GM10266 (cell line): ENCODE results near the gene KIR2DL3.
A peak's percentile ranks its signal among the peaks of the same experiment; 100 is the strongest.
"Not testable (repeated sequence)": the region's sequence is repeated elsewhere in the genome, so short reads cannot be mapped to it uniquely, and the experiment has no call there.

Source experiments
- DNase-seq: peaks from one replicate; pipeline ENCODE4 v3.0.0; 2012; ENCODE audit errors: extremely low spot score
- TF ChIP-seq, protein P1 (sequence below): IDR thresholded peaks from 2 replicates; pipeline ENCODE4 v1.5.1; 2012; ENCODE audit warnings: mild to moderate bottlenecking, low read depth; ENCODE audit not compliant: control insufficient read depth, insufficient read depth; ENCODE audit errors: missing control alignments

Gene KIR2DL3

GRCh38 chr19:54707962-54708361, 30.4 kb upstream of the KIR2DL3 start:
- peak; percentile 32 for DNase-seq
- TF ChIP-seq, protein P1, sequence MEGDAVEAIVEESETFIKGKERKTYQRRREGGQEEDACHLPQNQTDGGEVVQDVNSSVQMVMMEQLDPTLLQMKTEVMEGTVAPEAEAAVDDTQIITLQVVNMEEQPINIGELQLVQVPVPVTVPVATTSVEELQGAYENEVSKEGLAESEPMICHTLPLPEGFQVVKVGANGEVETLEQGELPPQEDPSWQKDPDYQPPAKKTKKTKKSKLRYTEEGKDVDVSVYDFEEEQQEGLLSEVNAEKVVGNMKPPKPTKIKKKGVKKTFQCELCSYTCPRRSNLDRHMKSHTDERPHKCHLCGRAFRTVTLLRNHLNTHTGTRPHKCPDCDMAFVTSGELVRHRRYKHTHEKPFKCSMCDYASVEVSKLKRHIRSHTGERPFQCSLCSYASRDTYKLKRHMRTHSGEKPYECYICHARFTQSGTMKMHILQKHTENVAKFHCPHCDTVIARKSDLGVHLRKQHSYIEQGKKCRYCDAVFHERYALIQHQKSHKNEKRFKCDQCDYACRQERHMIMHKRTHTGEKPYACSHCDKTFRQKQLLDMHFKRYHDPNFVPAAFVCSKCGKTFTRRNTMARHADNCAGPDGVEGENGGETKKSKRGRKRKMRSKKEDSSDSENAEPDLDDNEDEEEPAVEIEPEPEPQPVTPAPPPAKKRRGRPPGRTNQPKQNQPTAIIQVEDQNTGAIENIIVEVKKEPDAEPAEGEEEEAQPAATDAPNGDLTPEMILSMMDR, result no peak

- DNase-seq, result no peak
- TF ChIP-seq, protein P1, result no peak
Observed at GRCh38 chr19:54708781-54709180, 29.5 kb upstream of the KIR2DL3 start.

DNA sequence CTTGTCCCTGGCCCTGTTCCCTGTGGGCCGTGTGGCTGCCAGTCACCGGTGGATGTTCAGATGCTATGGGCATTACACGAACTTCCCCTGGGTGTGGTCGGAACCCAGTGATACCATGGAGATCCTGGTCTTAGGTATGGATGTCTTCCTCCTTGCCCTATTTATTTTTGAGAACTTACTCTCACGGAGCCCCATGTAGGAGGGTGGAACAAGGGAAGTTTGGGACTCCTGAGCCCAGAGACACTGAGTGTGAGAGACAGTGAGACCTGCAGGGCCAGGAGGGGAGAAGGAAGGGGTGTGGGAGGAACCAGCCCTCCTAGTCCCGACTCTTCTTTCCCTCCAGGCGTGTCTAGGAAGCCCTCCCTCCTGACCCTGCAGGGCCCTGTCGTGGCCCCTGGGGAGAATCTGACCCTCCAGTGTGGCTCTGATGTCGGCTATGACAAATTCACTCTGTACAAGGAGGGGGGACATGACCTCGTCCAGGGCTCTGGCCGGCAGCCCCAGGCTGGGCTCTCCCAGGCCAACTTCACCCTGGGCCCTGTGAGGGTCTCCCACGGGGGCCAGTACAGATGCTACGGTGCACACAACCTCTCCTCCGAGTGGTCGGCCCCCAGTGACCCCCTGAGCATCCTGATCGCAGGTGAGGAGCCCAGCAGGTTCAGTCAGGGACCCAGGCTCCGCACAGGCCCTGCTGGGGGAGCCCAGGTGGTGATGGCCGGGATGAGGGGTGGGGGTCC, 28.9 kb upstream of the KIR2DL3 start:
- TF ChIP-seq, protein P1, result no peak
- no peak for DNase-seq

- DNase-seq, result not testable (repeated sequence)
Observed at GRCh38 chr19:54709956-54710355, 28.4 kb upstream of the KIR2DL3 start.

DNA sequence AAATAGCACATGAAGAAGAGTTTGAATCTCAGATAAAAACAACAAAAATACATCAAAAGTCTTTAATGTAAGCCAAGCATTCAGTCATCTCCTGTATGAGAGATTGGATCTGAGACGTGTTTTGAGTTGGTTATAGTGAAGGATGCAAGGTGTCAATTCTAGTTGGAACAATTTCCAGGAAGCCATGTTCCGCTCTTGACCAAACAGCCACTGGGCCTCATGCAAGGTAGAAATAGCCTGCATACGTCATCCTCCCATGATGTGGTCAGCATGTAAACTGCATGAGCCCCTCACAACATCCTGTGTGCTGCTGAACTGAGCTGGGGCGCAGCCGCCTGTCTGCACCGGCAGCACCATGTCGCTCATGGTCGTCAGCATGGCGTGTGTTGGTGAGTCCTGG, 14.2 kb upstream of the KIR2DL3 start, which contains the start of gene KIR3DL3:
Gene KIR3DL3, plus strand, starts transcription at position 301 of the 400 bp plus-strand sequence. Its CDS starts 55 bp downstream, at position 356.
- DNase-seq, result no peak
- TF ChIP-seq, protein P1, result no peak

DNA sequence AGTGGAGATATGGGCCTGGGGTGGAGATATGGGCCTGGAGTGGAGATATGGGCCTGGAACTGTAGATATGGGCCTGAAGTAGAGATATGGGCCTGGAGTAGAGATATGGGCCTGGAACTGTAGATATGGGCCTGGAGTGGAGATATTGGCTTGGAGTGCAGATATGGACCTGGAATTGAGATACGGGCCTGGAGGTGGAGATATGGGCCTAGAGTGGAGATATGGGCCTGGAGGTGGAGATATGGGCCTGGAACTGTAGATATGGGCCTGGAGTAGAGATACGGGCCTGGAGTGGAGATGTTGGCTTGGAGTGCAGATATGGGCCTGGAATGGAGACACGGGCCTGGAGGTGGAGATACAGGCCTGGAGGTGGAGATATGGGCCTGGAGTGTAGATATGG, 13.7 kb upstream of the KIR2DL3 start:
- no peak for DNase-seq

DNA sequence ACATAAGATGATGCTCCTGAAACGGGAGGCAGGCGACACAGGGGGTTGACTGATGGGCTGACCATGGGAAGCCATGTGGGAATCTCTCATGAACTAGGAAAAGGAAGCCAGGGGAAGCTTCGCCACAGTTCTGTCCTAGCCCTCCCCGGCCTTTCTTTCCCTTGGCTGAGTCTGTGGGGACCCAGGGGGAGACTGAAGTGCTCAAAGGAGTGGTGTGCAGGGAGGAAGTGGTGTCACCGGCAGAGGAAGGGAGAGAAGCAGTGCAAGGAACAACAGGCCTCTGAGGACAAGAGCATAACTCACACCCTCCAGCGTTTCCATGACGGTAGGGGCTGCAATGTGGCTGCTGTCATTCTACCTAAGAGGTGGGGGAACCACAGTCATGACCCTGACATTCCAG, 13.0 kb upstream of the KIR2DL3 start:
- DNase-seq, result no peak
- TF ChIP-seq, protein P1, result no peak

More for the DNA sequence above, 13.7 kb upstream of the KIR2DL3 start:
- TF ChIP-seq, protein P1, result no peak
